Stimulated activated CD4-positive, alpha-beta T cell treated with anti-CD3 and anti-CD28 coated beads, Interleukin-2, amount 100 ng/mL, for 4 hours (primary cell): ENCODE data around the gene IMPG2.

Experiments
- DNase-seq: peaks from one replicate; pipeline ENCODE4 v3.0.0-alpha.2; 2020; ENCODE audit warnings: low read depth

IMPG2 gene

DNA sequence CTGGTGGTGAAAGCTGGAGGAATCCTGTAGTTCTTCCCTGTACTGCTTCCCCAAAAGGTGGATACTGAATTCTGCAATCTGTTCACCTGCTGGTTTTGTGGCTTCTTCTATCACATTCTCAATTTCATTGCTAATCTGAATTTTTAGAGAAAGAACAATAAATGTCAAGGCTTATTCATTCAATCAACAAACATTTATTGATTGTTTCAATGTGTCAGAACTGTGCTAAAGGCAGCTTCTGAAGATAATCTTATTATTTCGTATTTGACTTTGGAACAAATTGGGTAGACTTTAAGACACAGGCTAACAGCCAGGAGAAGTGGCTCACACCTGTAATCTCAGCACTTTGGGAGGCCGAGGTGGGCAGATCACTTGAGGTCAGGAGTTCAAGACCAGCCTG is 46.8 kb downstream of the IMPG2 start:
- no peak for DNase-seq

- DNase-seq, result no peak
Measured at GRCh38 chr3:101273156-101273555, 47.2 kb downstream of the IMPG2 start.

GRCh38 chr3:101271728-101272127 is 48.6 kb downstream of the IMPG2 start:
- DNase-seq, result no peak

DNA sequence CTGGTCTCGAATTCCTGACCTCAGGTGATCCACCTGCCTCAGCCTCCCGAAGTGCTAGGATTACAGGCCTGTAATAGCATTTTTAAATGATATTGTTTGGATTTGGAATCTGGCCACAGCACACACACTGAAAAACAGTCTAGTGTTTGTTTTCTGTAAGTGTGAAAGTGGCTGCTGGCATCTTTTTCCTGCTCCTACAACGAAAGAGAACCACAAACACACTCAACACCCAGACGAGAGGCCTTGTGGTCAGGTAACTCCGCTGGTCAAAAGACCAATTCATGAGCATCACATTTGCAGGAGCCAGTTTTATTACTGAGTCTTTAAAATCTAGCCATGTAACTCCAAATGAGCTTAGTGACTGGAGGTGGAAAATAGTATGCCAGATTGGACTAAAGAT is 50.2 kb downstream of the IMPG2 start:
- DNase-seq, result no peak

- no peak for DNase-seq
Measured at GRCh38 chr3:101268971-101269671, 51.3 kb downstream of the IMPG2 start.

- DNase-seq, result no peak
Measured at GRCh38 chr3:101268141-101268540, 52.2 kb downstream of the IMPG2 start.

DNA sequence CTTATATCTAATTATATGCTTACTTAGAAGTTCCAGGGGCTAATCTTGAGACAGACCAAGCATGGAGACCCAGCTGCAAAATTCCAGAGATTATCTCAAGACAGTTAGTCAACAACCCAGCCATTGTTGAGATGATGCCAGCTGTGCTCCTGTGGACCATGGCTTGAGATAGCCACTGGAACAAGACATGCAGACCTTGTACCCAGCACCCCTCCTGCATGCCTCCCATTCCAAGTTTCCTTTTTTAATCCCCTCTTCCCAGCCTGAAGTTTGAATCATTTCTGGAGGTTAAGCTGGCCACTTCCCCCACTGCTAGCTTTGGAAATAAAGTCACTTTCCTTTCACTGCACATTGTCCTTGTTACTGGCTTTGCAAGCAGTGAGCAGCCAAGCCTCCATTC is 53.8 kb downstream of the IMPG2 start:
- no peak for DNase-seq

DNA sequence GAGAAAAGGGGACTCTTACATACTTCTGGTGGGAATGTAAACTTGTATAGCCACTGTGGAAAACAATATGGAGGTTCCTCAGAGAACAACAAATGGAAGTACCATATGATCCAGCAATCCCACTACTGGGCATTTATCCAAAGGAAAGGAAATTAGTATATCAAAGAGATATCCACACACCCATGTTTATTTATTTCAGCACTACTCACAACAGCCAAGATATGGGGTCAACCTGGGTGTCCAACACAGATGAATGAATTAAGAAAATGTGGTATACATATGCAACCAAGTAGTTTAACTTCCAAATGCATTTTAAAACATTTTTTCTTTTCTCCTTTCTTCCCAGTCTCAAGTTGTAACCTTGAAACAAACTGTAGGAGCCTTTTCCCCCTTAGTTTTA is 54.3 kb downstream of the IMPG2 start:
- no peak for DNase-seq

- no peak for DNase-seq
Measured at GRCh38 chr3:101262393-101263240, 57.8 kb downstream of the IMPG2 start.

GRCh38 chr3:101261506-101261905 is 58.9 kb downstream of the IMPG2 start:
- DNase-seq, result no peak

DNA sequence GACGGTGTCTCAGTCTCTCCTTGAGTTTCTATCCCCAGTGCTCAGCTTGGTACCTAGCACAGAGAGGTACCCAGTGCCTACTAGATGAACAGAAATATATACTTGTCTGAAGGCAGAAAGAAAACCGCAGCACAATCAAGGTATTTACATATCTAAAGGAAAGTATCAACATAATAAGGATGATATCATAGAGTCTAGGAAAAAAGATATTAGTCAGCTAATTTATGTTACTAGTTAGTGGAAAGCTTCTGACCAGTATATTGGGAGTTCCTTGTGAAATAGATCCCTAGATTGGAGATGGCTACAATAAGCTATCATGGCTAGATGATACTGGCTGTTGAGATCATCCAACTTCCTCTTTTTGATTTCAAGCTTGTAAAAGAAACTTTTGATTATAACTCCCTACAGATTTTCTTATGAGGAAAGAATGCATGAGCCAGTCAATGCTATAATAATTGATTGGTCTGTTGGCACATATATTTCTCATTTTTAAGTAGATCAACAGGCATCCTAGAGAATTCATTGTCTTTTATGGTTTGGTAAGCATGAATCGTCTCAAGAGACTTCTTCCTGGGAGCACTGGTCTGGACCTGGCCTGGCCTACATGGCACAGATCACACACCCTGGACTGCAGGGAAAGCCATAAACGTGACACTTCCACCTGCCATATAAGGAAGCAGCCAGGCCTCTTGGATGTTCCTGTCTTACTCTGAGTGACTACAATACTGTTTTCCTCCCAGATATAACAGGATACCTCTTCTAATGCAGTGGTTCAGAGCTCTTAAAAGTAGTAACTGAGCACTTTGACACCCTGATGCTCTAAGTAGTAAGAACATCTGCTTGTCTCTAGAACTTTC is 60.7 kb downstream of the IMPG2 start:
- DNase-seq, result no peak

DNA sequence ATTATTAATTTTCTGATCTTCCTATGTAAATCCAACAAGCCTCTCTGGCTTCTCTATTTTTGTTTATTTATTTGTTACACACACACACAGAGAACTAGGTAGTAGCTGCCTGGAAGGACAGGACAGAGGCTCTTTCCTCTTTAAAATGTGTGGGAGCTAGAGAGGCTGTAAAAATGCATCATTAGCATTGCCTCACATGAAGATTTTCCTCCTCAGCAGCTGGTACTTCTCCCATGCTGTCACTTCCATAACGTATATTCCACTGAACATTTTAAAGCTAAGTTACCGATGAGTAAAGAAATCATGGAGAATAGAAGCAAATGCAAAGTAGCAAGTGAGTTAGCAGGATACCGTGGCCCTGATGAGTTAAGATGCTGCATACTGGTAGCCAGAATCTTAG is 63.9 kb downstream of the IMPG2 start:
- DNase-seq, result no peak

GRCh38 chr3:101255441-101255840 is 64.9 kb downstream of the IMPG2 start:
- DNase-seq, result no peak

- no peak for DNase-seq
Measured at GRCh38 chr3:101253396-101253795, 67.0 kb downstream of the IMPG2 start.

DNA sequence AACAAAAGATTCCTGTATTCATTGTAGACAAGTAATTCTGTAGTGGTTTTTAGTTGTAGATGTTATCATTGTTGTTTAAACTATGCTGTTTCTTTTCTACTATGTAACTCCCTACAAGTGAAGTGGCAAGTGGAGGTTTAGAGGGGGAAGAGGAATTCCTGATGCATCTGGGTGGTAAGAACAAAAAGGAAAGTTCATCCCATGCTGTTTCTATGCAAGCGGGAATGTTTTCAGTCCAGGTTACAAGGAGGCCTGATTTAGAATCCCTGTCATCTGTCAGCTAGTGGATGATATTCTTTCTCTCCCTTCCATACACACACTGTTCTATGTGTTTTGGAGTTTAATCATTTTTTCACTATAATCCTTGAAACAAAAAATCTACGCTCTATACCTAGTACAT is 67.4 kb downstream of the IMPG2 start:
- DNase-seq, result no peak

GRCh38 chr3:101252307-101252706 is 68.1 kb downstream of the IMPG2 start:
- DNase-seq, result no peak

- no peak for DNase-seq
Measured at GRCh38 chr3:101251441-101251840, 68.9 kb downstream of the IMPG2 start.

DNA sequence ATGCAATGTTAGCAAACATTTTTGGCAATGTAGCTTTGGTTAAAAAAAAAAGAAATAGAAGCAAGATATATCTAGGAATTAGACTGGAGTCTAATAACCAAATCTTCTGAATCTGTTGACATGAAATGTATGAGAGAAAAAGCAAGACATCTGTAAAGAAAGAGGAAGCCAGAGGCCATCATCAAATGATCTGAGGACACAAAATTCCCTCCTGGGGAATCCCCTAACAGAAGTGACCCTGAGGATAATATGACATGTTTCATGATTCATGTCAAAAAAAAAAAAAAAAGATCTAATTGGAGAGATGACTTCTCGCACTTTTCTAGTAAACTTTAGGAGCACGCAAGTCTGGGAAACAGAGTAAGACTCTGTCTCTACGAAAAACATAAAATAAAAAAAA is 70.9 kb downstream of the IMPG2 start:
- DNase-seq, result no peak

DNA sequence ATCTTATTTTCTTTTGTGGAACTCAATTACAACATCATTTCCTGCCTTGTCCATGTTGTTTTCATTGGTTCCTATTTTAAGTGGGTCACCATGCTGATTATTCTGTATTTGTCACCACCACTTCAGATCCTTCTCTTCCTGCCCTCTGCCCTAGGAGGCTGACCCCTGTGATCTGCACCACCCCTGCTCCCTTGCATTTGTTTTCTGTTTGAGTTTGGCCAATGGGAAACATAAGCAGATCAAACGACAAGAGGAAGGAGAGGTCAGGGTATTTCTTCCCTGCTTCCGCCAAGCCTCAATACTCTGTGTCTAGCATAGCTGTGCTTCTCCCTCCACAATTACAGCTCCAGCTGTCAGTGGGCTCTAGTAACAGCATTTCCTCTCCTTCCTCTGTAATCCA is 71.6 kb downstream of the IMPG2 start:
- DNase-seq, result no peak

DNA sequence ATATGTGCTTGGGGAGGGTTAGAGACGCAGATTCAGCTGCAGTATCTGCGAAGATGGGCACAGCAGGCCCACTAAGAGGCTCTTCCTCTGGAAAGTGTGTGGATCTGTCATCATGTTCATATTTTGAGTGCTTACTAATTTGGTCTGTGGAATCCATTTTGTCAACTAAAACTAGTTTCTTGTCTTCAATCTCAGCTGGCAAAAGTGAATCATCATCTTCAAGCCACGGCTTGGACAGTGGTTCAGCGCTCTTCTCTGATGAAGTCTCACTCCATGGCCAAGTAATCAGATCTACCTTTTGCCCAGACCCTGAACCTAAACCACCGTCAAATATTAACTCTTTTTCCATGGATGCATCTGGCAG is 76.2 kb downstream of the IMPG2 start:
- no peak for DNase-seq

GRCh38 chr3:101243285-101244211 is 76.8 kb downstream of the IMPG2 start:
- DNase-seq, result no peak
